Measurements from ENCODE around the gene RAB37. TPM values are rescaled to one million over a fixed set of nuclear protein-coding genes. Genes with fewer than 3 reads are reported as not detected.

RAB37 gene
- total and polyA plus RNA-seq, 7 donors = 0.62 to 0.82 (median 0.69) TPM

- no peak overlapping the region for H3K27ac ChIP-seq
- peaks cover 0 to 4% (median 0%) of the 10 kb centered on the region in 3 donors for H3K27me3 ChIP-seq (ENCODE audit: insufficient read depth in 3 of 3, low read length in 2 of 3)
- no peak for ATAC-seq
- H3K4me1 ChIP-seq = no peaks in the 10 kb centered on the region
- TF ChIP-seq, protein P1, sequence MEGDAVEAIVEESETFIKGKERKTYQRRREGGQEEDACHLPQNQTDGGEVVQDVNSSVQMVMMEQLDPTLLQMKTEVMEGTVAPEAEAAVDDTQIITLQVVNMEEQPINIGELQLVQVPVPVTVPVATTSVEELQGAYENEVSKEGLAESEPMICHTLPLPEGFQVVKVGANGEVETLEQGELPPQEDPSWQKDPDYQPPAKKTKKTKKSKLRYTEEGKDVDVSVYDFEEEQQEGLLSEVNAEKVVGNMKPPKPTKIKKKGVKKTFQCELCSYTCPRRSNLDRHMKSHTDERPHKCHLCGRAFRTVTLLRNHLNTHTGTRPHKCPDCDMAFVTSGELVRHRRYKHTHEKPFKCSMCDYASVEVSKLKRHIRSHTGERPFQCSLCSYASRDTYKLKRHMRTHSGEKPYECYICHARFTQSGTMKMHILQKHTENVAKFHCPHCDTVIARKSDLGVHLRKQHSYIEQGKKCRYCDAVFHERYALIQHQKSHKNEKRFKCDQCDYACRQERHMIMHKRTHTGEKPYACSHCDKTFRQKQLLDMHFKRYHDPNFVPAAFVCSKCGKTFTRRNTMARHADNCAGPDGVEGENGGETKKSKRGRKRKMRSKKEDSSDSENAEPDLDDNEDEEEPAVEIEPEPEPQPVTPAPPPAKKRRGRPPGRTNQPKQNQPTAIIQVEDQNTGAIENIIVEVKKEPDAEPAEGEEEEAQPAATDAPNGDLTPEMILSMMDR (IDR thresholded peaks at IDR 0.05) = no peak
- no peaks in the 10 kb centered on the region for H3K36me3 ChIP-seq (ENCODE audit: insufficient read depth in 1 of 2, low read depth in 1 of 2)
- no peak for DNase-seq
- H3K4me3 ChIP-seq = no peak overlapping the region
- intact Hi-C loops (cut with DNase I) = no loop called here
- 89 to 91% (median 90%) methylated on average over 4 of the region's 4 CpGs for WGBS, 3 donors
- H3K9me3 ChIP-seq = no peaks in the 10 kb centered on the region
Observed at GRCh38 chr17:74722782-74723181, 14.3 kb upstream of the RAB37 start.

DNA sequence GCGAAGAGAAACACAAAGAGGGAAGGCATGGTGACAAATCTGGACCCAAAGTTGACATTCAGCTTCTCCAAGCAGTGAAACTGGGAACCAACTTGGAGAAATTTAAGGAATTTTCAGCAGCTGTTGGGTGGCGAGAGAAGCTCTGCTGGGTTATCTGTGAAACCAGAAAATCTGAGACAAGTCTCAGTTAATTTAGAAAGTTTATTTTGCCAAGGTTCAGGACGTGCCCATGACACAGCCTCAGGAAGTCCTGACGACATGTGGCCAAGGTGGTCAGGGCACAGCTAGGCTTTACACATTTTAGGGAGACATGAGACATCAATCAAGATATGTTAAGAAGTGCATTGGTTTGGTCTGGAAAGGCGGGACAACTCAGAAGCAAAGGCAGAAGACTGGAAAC lies 13.2 kb upstream of the RAB37 start:
- Histone ChIP-seq H3K27ac (no peak overlapping the region), H3K4me3 (no peak overlapping the region), H3K36me3 (ENCODE audit: insufficient read depth in 1 of 2, low read depth in 1 of 2) (no peaks in the 10 kb centered on the region), H3K27me3 (ENCODE audit: insufficient read depth in 3 of 3, low read length in 2 of 3) (peaks cover 0 to 4% (median 0%) of the 10 kb centered on the region in 3 donors), H3K9me3 (no peaks in the 10 kb centered on the region), H3K4me1 (no peaks in the 10 kb centered on the region)
- intact Hi-C loops (cut with DNase I) = no loop called here
- 35 to 50% (median 37%) methylated on average over 5 of the region's 5 CpGs for WGBS, 3 donors
- DNase-seq (no peak), ATAC-seq (no peak)
- TF ChIP-seq, protein P1 (IDR thresholded peaks at IDR 0.05) = no peak

- DNase-seq = no peak
- intact Hi-C loops (cut with DNase I) = no loop called here
- ATAC-seq = no peak
Observed at GRCh38 chr17:74725111-74725510, 11.9 kb upstream of the RAB37 start.

DNA sequence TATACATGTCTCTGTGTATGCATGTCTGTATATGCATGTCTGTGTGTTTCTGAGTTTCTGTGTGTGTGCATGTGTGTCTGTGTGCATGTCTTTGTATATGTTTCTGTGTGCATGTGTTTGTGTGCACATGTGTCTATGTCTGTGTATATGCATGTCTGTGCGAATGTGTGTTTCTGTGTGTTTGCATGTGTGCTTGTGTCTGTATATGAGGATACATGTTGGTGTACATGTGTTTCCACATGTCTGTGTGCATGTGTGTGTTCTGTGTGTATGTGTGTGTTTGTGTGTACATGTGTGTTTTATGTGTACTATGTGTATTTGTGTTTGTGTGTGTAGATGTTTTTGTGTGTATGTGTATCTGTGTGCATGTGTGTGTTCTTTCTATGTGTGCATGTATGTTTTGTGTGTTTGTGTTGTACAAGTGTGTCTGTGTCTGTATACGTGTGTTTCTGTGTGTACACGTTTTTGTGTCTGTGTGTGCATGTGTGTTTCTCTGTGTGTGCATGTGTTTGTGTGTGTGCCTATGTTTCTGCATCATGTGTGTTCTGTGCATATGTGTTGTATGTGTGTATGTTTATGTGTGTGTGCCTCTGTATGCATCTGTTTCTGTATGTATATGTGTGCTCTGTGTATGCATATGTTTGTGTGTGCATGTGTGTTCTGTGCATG lies 8.9 kb upstream of the RAB37 start:
- peaks cover 0 to 19% (median 4%) of the 10 kb centered on the region in 3 donors for H3K27me3 ChIP-seq (ENCODE audit: insufficient read depth in 3 of 3, low read length in 2 of 3)
- ATAC-seq = no peak
- TF ChIP-seq, protein P1 (IDR thresholded peaks at IDR 0.05) = no peak
- H3K4me1 ChIP-seq = no peaks in the 10 kb centered on the region
- no peak for DNase-seq
- H3K36me3 ChIP-seq (ENCODE audit: insufficient read depth in 1 of 2, low read depth in 1 of 2) = no peaks in the 10 kb centered on the region
- no peak overlapping the region for H3K27ac ChIP-seq
- 87 to 92% (median 89%) methylated on average over 3 of the region's 3 CpGs for WGBS, 3 donors
- H3K4me3 ChIP-seq = no peak overlapping the region
- no peaks in the 10 kb centered on the region for H3K9me3 ChIP-seq
- intact Hi-C loops (cut with DNase I) = no loop called here

More at GRCh38 chr17:74725111-74725510, 11.9 kb upstream of the RAB37 start:
- H3K27ac ChIP-seq = no peak overlapping the region
- no peak overlapping the region for H3K4me3 ChIP-seq
- no peaks in the 10 kb centered on the region for H3K4me1 ChIP-seq
- H3K9me3 ChIP-seq = no peaks in the 10 kb centered on the region
- H3K27me3 ChIP-seq (ENCODE audit: insufficient read depth in 3 of 3, low read length in 2 of 3) = peaks cover 0 to 4% (median 0%) of the 10 kb centered on the region in 3 donors
- TF ChIP-seq, protein P1 (IDR thresholded peaks at IDR 0.05) = no peak
- WGBS, 3 donors = 74 to 86% (median 78%) methylated on average over 3 of the region's 3 CpGs
- H3K36me3 ChIP-seq (ENCODE audit: insufficient read depth in 1 of 2, low read depth in 1 of 2) = no peaks in the 10 kb centered on the region

DNA sequence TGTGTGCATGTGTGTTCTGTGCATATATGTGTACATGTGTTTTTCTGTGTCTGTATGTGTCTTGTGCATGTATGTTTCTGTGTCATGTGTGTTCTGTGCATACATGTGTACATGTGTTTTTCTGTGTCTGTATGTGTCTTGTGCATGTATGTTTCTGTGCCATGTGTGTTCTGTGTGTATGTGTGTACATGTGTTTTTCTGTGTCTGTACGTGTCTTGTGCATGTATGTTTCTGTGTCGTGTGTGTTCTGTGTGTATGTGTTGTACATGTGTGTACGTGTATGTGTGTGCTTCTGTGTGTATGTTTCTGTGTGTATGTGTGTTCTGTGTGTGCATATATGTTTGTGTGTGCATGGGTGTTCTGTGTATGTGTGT lies 8.4 kb upstream of the RAB37 start:
- WGBS, 3 donors = 89 to 98% (median 90%) methylated on average over 3 of the region's 3 CpGs
- no peak for ATAC-seq

More for the DNA sequence above, 8.4 kb upstream of the RAB37 start:
- H3K4me3 ChIP-seq = no peak overlapping the region
- H3K36me3 ChIP-seq (ENCODE audit: insufficient read depth in 1 of 2, low read depth in 1 of 2) = no peaks in the 10 kb centered on the region
- H3K27me3 ChIP-seq (ENCODE audit: insufficient read depth in 3 of 3, low read length in 2 of 3) = peaks cover 0 to 23% (median 4%) of the 10 kb centered on the region in 3 donors
- H3K4me1 ChIP-seq = no peaks in the 10 kb centered on the region
- intact Hi-C loops (cut with DNase I) = no loop called here
- DNase-seq = no peak
- no peaks in the 10 kb centered on the region for H3K9me3 ChIP-seq
- no peak overlapping the region for H3K27ac ChIP-seq
- TF ChIP-seq, protein P1 (IDR thresholded peaks at IDR 0.05) = no peak

All from psoas muscle (tissue), 8 donors.